HEK293T (cell line): ENCODE data around the gene MEF2C.

Source experiments
- ELF4 ChIP-seq: fragments of 450-650 bp; IDR thresholded peaks from 2 replicates; pipeline ENCODE4 v1.6.1; 2017; ENCODE audit warnings: antibody characterized with exemption
- FOXK2 ChIP-seq: fragments of 450-650 bp; IDR thresholded peaks from 2 replicates; pipeline ENCODE4 v1.6.1; 2016; ENCODE audit warnings: mild to moderate bottlenecking
- PKNOX1 ChIP-seq: fragments of 450-650 bp; IDR thresholded peaks from 2 replicates; pipeline ENCODE4 v1.6.1; 2016
- TARDBP ChIP-seq: fragments of 450-650 bp; IDR thresholded peaks from 2 replicates; pipeline ENCODE4 v1.6.1; 2016

- TF ChIP-seq ELF4 (no peak), TARDBP (no peak), FOXK2 (no peak), PKNOX1 (no peak)
Measured at GRCh38 chr5:88813244-88813643, 69.7 kb downstream of the MEF2C start.
